HG03558 (cell line): Measurements from ENCODE around the gene POLK.
"Not testable (repeated sequence)": the region's sequence is repeated elsewhere in the genome, so short reads cannot be mapped to it uniquely, and the experiment has no call there.

Experiments
- ATAC-seq: cut with Tn5 transposase; IDR thresholded peaks from one replicate; pipeline ENCODE4 v1.9.1; 2021; ENCODE audit warnings: moderate number of reproducible peaks; ENCODE audit not compliant: unreplicated experiment; ENCODE audit errors: extremely low read depth

The POLK gene

GRCh38 chr5:75511435-75512382, at the start of gene POLK, which contains the start of gene CERT1:
TSS of gene POLK (plus strand) at chr5:75511891.
TSS of gene CERT1 (minus strand) at chr5:75511629. CDS start at chr5:75511207, 422 bp downstream.
- ATAC-seq: peak; percentile 65

- ATAC-seq: no peak
Observed at GRCh38 chr5:75463726-75464125, 48.0 kb upstream of the POLK start.

- ATAC-seq: no peak
Observed at GRCh38 chr5:75465480-75465879, 46.2 kb upstream of the POLK start.

- no peak for ATAC-seq
Observed at GRCh38 chr5:75466006-75466716, 45.5 kb upstream of the POLK start.

GRCh38 chr5:75468593-75468992, 43.1 kb upstream of the POLK start:
- no peak for ATAC-seq

GRCh38 chr5:75469017-75469416, 42.7 kb upstream of the POLK start:
- no peak for ATAC-seq

GRCh38 chr5:75471193-75471592, 40.5 kb upstream of the POLK start:
- ATAC-seq: no peak

GRCh38 chr5:75472973-75473372, 38.7 kb upstream of the POLK start:
- no peak for ATAC-seq

- no peak for ATAC-seq
Observed at GRCh38 chr5:75473463-75473862, 38.2 kb upstream of the POLK start.

- no peak for ATAC-seq
Observed at GRCh38 chr5:75475364-75475763, 36.3 kb upstream of the POLK start.

- no peak for ATAC-seq
Observed at GRCh38 chr5:75481024-75481423, 30.7 kb upstream of the POLK start.

GRCh38 chr5:75482482-75482881, 29.2 kb upstream of the POLK start:
- no peak for ATAC-seq

GRCh38 chr5:75484605-75485004, 27.1 kb upstream of the POLK start:
- no peak for ATAC-seq

- ATAC-seq: not testable (repeated sequence)
Observed at GRCh38 chr5:75489847-75490246, 21.8 kb upstream of the POLK start.

- ATAC-seq: no peak
Observed at GRCh38 chr5:75491621-75492020, 20.1 kb upstream of the POLK start.

- no peak for ATAC-seq
Observed at GRCh38 chr5:75496026-75496425, 15.7 kb upstream of the POLK start.

- no peak for ATAC-seq
Observed at GRCh38 chr5:75498208-75498777, 13.4 kb upstream of the POLK start.

- not testable (repeated sequence) for ATAC-seq
Observed at GRCh38 chr5:75498875-75499274, 12.8 kb upstream of the POLK start.

- not testable (repeated sequence) for ATAC-seq
Observed at GRCh38 chr5:75505112-75505511, 6.6 kb upstream of the POLK start.

GRCh38 chr5:75507841-75508240, 3.9 kb upstream of the POLK start:
- ATAC-seq: no peak

- ATAC-seq: no peak
Observed at GRCh38 chr5:75509546-75509945, 2.1 kb upstream of the POLK start.
